ENCODE results near the gene PLIN4.

DNA sequence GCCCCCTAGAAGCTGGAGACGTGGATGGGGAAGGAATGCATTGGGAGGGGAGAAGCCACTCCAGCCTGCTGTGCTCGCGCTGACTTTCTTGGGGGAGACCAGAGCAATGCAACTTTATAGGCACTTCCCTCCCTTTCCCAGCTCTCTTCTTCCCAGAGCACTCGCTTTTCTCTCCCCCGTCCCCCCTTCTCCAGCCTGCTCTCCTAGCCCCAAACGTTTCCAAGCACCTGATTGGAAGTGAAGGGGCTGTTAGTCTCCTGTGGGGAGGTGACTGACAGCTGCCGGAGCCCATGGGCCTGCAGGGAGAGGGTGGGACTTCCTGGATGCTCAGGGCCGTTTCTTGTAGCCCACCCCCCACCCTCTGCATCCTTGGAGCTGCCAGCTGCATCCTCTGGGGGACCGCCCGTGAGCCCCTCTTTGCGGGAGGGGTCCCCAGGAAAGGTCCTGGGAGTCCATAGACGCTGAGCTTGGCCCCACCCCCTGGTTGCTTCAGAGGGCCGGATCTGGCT, 43.7 kb downstream of the PLIN4 start:
- TF ChIP-seq, protein P1, sequence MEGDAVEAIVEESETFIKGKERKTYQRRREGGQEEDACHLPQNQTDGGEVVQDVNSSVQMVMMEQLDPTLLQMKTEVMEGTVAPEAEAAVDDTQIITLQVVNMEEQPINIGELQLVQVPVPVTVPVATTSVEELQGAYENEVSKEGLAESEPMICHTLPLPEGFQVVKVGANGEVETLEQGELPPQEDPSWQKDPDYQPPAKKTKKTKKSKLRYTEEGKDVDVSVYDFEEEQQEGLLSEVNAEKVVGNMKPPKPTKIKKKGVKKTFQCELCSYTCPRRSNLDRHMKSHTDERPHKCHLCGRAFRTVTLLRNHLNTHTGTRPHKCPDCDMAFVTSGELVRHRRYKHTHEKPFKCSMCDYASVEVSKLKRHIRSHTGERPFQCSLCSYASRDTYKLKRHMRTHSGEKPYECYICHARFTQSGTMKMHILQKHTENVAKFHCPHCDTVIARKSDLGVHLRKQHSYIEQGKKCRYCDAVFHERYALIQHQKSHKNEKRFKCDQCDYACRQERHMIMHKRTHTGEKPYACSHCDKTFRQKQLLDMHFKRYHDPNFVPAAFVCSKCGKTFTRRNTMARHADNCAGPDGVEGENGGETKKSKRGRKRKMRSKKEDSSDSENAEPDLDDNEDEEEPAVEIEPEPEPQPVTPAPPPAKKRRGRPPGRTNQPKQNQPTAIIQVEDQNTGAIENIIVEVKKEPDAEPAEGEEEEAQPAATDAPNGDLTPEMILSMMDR (IDR thresholded peaks at IDR 0.05; ENCODE audit: low read depth, low read length): no peak
- TF ChIP-seq POLR2A (IDR thresholded peaks at IDR 0.05; ENCODE audit: extremely low read depth, insufficient read length) (no peak), MYC (IDR thresholded peaks at IDR 0.05; ENCODE audit: low read depth, low read length) (no peak)
- TF ChIP-seq, protein P2, sequence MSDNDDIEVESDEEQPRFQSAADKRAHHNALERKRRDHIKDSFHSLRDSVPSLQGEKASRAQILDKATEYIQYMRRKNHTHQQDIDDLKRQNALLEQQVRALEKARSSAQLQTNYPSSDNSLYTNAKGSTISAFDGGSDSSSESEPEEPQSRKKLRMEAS (IDR thresholded peaks at IDR 0.05; ENCODE audit: low read depth, low read length): no peak
